HCT116 (cell line): ENCODE results near the gene SOBP. TPM values are rescaled to one million over a fixed set of nuclear protein-coding genes. Genes with fewer than 3 reads are reported as not detected.

Source experiments
- ATAC-seq: fragments of 200-7000 bp; cut with Tn5 transposase; 2 replicates; pipeline ENCODE4 v1.9.1; 2020; ENCODE audit warnings: mild to moderate bottlenecking, moderate library complexity
- BruUV-seq: library from RNA; stranded (reverse); fragments of 400-500 nt; replicated peaks from 2 replicates; lab custom pipeline; 2021; lab: Mats Ljungman, UMichigan
- CTCF ChIA-PET: fragments of 300-600 bp; sonication (Branson Sonifier 250); formaldehyde crosslinking; loops from one replicate; lab custom pipeline; 2021; ENCODE audit warnings: antibody characterized with exemption; lab: Charles Lee
- POLR2A ChIA-PET: fragments of 300-600, 350-600 bp; sonication (Branson Sonifier 250); formaldehyde crosslinking; loops from one replicate; lab custom pipeline; 2021; ENCODE audit warnings: antibody characterized with exemption; lab: Charles Lee
- RAD21 ChIA-PET, 2 experiments: fragments of 300-600 bp; sonication (Branson Sonifier 250); formaldehyde crosslinking; loops; one replicate each; lab custom pipeline; 2023; ENCODE audit warnings: low total read pairs in 2 of 2; ENCODE audit not compliant: uncharacterized antibody in 2 of 2, unreplicated experiment in 2 of 2, low non-redundant PET in 1 of 2; lab: Charles Lee
- DNase-seq: peaks from one replicate; pipeline ENCODE4 v3.0.0-alpha.2; 2010; ENCODE audit warnings: low read depth, low spot score
- H2AFZ ChIP-seq: fragments of 200-600 bp; shearing (Covaris generic), sonication (generic); 2 replicates; pipeline ENCODE4 v1.6.1; 2017; ENCODE audit warnings: low read depth, mixed run types, mixed read lengths, antibody characterized with exemption, low read length; ENCODE audit not compliant: poor library complexity, severe bottlenecking
- H3K27ac ChIP-seq: 2 replicates; pipeline ENCODE4 v1.5.1; 2012; ENCODE audit warnings: low read depth, low read length
- H3K27me3 ChIP-seq: fragments of 200-600 bp; sonication (generic); 2 replicates; pipeline ENCODE4 v1.6.1; 2016; ENCODE audit warnings: mixed run types, low read length, mixed read lengths; ENCODE audit not compliant: insufficient read depth
- H3K36me3 ChIP-seq, 2 experiments: fragments of 200-500 bp in 1 of 2; fragments of 200-600 bp in 1 of 2; sonication (Bioruptor generic) in 1 of 2; sonication (generic) in 1 of 2; 2 replicates each; pipeline versions ENCODE4 v1.5.1 to v1.6.1; 2014 to 2016; ENCODE audit warnings: low read length in 2 of 2, inconsistent platforms in 1 of 2, mixed read lengths in 1 of 2, mixed run types in 1 of 2; ENCODE audit not compliant: insufficient read depth in 2 of 2, control insufficient read depth in 1 of 2
- H3K4me1 ChIP-seq, 2 experiments: fragments of 200-600 bp in 1 of 2; sonication (generic) in 1 of 2; 2 replicates each; pipeline versions ENCODE4 v1.5.1 to v1.6.1; 2012 to 2017; ENCODE audit warnings: low read length in 2 of 2, inconsistent platforms in 1 of 2, mild to moderate bottlenecking in 1 of 2, mixed read lengths in 1 of 2, mixed run types in 1 of 2, moderate library complexity in 1 of 2; ENCODE audit not compliant: insufficient read depth in 2 of 2, control insufficient read depth in 1 of 2
- H3K4me2 ChIP-seq: fragments of 200-600 bp; sonication (generic); 2 replicates; pipeline ENCODE4 v1.6.1; 2017; ENCODE audit warnings: mixed run types, low read length, mixed read lengths
- H3K4me3 ChIP-seq, 2 experiments: fragments of 200-600 bp in 1 of 2; sonication (generic) in 1 of 2; replicated peaks in 1 of 2; 2 replicates each; pipeline ENCODE4 v1.5.1; 2011 to 2016; ENCODE audit warnings: low read length in 2 of 2, control low read depth in 1 of 2, low read depth in 1 of 2, mild to moderate bottlenecking in 1 of 2, mixed read lengths in 1 of 2, mixed run types in 1 of 2
- H3K79me2 ChIP-seq: fragments of 200-600 bp; sonication (generic); 2 replicates; pipeline ENCODE4 v1.6.1; 2017; ENCODE audit warnings: mild to moderate bottlenecking, mixed run types, low read length, moderate library complexity, mixed read lengths; ENCODE audit not compliant: insufficient read depth
- H3K9ac ChIP-seq: fragments of 200-600 bp; sonication (generic); 2 replicates; pipeline ENCODE4 v1.6.1; 2016; ENCODE audit warnings: low read length, mixed read lengths
- H3K9me2 ChIP-seq: fragments of 200-600 bp; sonication (generic), shearing (Covaris generic); 2 replicates; pipeline ENCODE4 v1.6.1; 2017; ENCODE audit warnings: mixed run types, mild to moderate bottlenecking, moderate library complexity; ENCODE audit not compliant: insufficient read depth
- H3K9me3 ChIP-seq, 2 experiments: fragments of 200-500 bp in 1 of 2; fragments of 200-600 bp in 1 of 2; sonication (Bioruptor generic) in 1 of 2; sonication (generic) in 1 of 2; 2 replicates each; pipeline ENCODE4 v1.6.1; 2014 to 2017; ENCODE audit warnings: low read length in 2 of 2, mixed read lengths in 2 of 2, inconsistent platforms in 1 of 2, low read depth in 1 of 2, mild to moderate bottlenecking in 1 of 2, mixed run types in 1 of 2, moderate library complexity in 1 of 2; ENCODE audit not compliant: control insufficient read depth in 1 of 2, insufficient read depth in 1 of 2
- H4K20me1 ChIP-seq: fragments of 200-600 bp; sonication (generic), shearing (Covaris generic); 2 replicates; pipeline ENCODE4 v1.6.1; 2017; ENCODE audit warnings: mixed run types, mild to moderate bottlenecking, moderate library complexity; ENCODE audit not compliant: insufficient read depth
- ATF3 ChIP-seq: IDR thresholded peaks from 2 replicates; pipeline ENCODE4 v1.6.1; 2012
- CEBPB ChIP-seq: IDR thresholded peaks from 2 replicates; pipeline ENCODE4 v1.6.1; 2012; ENCODE audit warnings: low read depth
- CTCF ChIP-seq, 3 experiments: fragments of 200-600 bp in 1 of 3; sonication (generic) in 1 of 3; IDR thresholded peaks in 2 of 3; conservative IDR thresholded peaks in 1 of 3; 2 replicates each; pipeline ENCODE4 v1.5.1; 2012 to 2017; ENCODE audit warnings: low read depth in 2 of 3, low read length in 2 of 3, antibody characterized with exemption in 1 of 3, borderline replicate concordance in 1 of 3, control low read depth in 1 of 3, mild to moderate bottlenecking in 1 of 3, mixed read lengths in 1 of 3, mixed run types in 1 of 3, moderate library complexity in 1 of 3; ENCODE audit not compliant: insufficient read depth in 1 of 3
- ELF1 ChIP-seq: IDR thresholded peaks from 2 replicates; pipeline ENCODE4 v1.6.1; 2012; ENCODE audit warnings: low read depth, borderline replicate concordance
- EZH2 ChIP-seq: fragments of 200-600 bp; sonication (generic); IDR thresholded peaks from 2 replicates; pipeline ENCODE4 v1.6.1; 2017; ENCODE audit warnings: antibody characterized with exemption, mixed run types
- EZH2phosphoT487 ChIP-seq: fragments of 200-600 bp; IDR thresholded peaks from 2 replicates; pipeline ENCODE4 v1.6.1; 2018; ENCODE audit warnings: antibody characterized with exemption, borderline replicate concordance
- JUND ChIP-seq: IDR thresholded peaks from 2 replicates; pipeline ENCODE4 v1.6.1; 2012
- MAX ChIP-seq: IDR thresholded peaks from 2 replicates; pipeline ENCODE4 v1.6.1; 2012
- POLR2A ChIP-seq: IDR thresholded peaks from 2 replicates; pipeline ENCODE4 v1.7.0; 2011; ENCODE audit warnings: borderline replicate concordance; ENCODE audit not compliant: insufficient read depth, insufficient read length; ENCODE audit errors: extremely low read depth
- POLR2AphosphoS5 ChIP-seq: IDR thresholded peaks from 2 replicates; pipeline ENCODE4 v1.6.1; 2011; ENCODE audit warnings: mild to moderate bottlenecking, low read depth, low read length, moderate library complexity
- RAD21 ChIP-seq: IDR thresholded peaks from 2 replicates; pipeline ENCODE4 v1.6.1; 2012; ENCODE audit warnings: low read depth, mild to moderate bottlenecking
- REST ChIP-seq: IDR thresholded peaks from 2 replicates; pipeline ENCODE4 v1.6.1; 2012; ENCODE audit warnings: low read depth
- SIN3A ChIP-seq: IDR thresholded peaks from 2 replicates; pipeline ENCODE4 v1.6.1; 2012; ENCODE audit warnings: low read depth
- SRF ChIP-seq: IDR thresholded peaks from 2 replicates; pipeline ENCODE4 v1.6.1; 2012; ENCODE audit warnings: low read depth
- TCF7L2 ChIP-seq: IDR thresholded peaks from 2 replicates; pipeline ENCODE4 v1.7.0; 2011; ENCODE audit warnings: borderline replicate concordance, inconsistent platforms; ENCODE audit not compliant: insufficient read depth, insufficient read length; ENCODE audit errors: extremely low read depth
- ZFX ChIP-seq: fragments of 450-650 bp; IDR thresholded peaks from 2 replicates; pipeline ENCODE4 v1.6.1; 2017
- ZNF274 ChIP-seq: fragments of 200-500 bp; sonication (Bioruptor generic); IDR thresholded peaks from 2 replicates; pipeline ENCODE4 v1.6.1; 2014; ENCODE audit warnings: mild to moderate bottlenecking, low read depth, low read length, inconsistent platforms
- intact Hi-C: fragments of 100-400 bp; cut with micrococcal nuclease; formaldehyde crosslinking; loops from 2 replicates; pipeline ENCODE4 v1.10.0; 2022
- total RNA-seq: library from RNA; stranded (reverse); gene quantifications from one replicate; pipeline ENCODE4 v1.2.1, GENCODE V29; 2021; ENCODE audit not compliant: unreplicated experiment

The SOBP gene
- total RNA-seq, 1 experiment from 2014 or later, result 2.6 TPM

GRCh38 chr6:107698146-107698545 lies 208.2 kb downstream of the SOBP start (continued):
- no peak for TF ChIP-seq REST
- no peak for TF ChIP-seq POLR2A
- TF ChIP-seq, all 23 proteins: peak for 0

- H3K4me3 ChIP-seq, result no peak overlapping the region
- TF ChIP-seq ZNF274 (no peak), SRF (no peak), CEBPB (no peak), TCF7L2 (no peak), EZH2phosphoT487 (no peak), REST (no peak), JUND (no peak), POLR2AphosphoS5 (no peak), MAX (no peak), CTCF (IDR thresholded peaks at IDR 0.05 in 2 of 3, conservative IDR thresholded peaks at IDR 0.05 in 1 of 3; ENCODE audit: borderline replicate concordance in 1 of 3, insufficient read depth in 1 of 3, low read depth in 2 of 3, low read length in 2 of 3) (no peak), POLR2A (no peak), ATF3 (no peak), ELF1 (no peak), ZFX (no peak), RAD21 (no peak), EZH2 (no peak), SIN3A (no peak)
These were observed 209.3 kb downstream of the SOBP start for GRCh38 chr6:107699254-107699653.

More at GRCh38 chr6:107699254-107699653, 209.3 kb downstream of the SOBP start:
- CTCF ChIA-PET, result no interaction called here
- POLR2A ChIA-PET, result no interaction called here
- H2AFZ ChIP-seq, result no peak overlapping the region
- no peak for ATAC-seq
- H3K27ac ChIP-seq, result no peak overlapping the region
- H3K9me3 ChIP-seq, result no peaks in the 10 kb centered on the region
- H3K4me2 ChIP-seq, result no peak overlapping the region
- DNase-seq, result no peak
- RAD21 ChIA-PET, result no interaction called here
- no peaks in the 10 kb centered on the region for H3K4me1 ChIP-seq
- no peaks in the 10 kb centered on the region for H4K20me1 ChIP-seq
- intact Hi-C loops, result no loop called here
- H3K27me3 ChIP-seq, result no peaks in the 10 kb centered on the region
- BruUV-seq, result no TSS peak
- H3K9me2 ChIP-seq, result no peaks in the 10 kb centered on the region
- H3K79me2 ChIP-seq, result no peaks in the 10 kb centered on the region
- no peak overlapping the region for H3K9ac ChIP-seq
- no peaks in the 10 kb centered on the region for H3K36me3 ChIP-seq
